Neural progenitor cell (in vitro differentiated cells): ENCODE measurements around the gene INPP4B. TPM values are rescaled to one million over a fixed set of nuclear protein-coding genes. Genes with fewer than 3 reads are reported as not detected.

ENCODE experiments used
- DNase-seq: peaks from one replicate; pipeline ENCODE4 v3.0.0-alpha.2; 2016; ENCODE audit warnings: low spot score
- H2AFZ ChIP-seq: fragments of 200-600 bp; sonication (generic); replicated peaks from 2 replicates; pipeline ENCODE4 v1.6.1; 2016; ENCODE audit warnings: antibody characterized with exemption
- H3F3A ChIP-seq: fragments of 200-600 bp; sonication (generic); 2 replicates; pipeline ENCODE4 v1.6.1; 2016; ENCODE audit warnings: antibody characterized with exemption, low read depth
- H3K27ac ChIP-seq: fragments of 200-600 bp; sonication (generic); 2 replicates; pipeline ENCODE4 v1.5.1; 2016; ENCODE audit warnings: mild to moderate bottlenecking
- H3K27me3 ChIP-seq: fragments of 200-600 bp; sonication (generic); 2 replicates; pipeline ENCODE4 v1.6.1; 2016; ENCODE audit warnings: mild to moderate bottlenecking, moderate library complexity
- H3K36me3 ChIP-seq: fragments of 200-600 bp; sonication (generic); 2 replicates; pipeline ENCODE4 v1.5.1; 2016
- H3K4me1 ChIP-seq: fragments of 200-600 bp; sonication (generic); 2 replicates; pipeline ENCODE4 v1.6.1; 2016; ENCODE audit warnings: mixed run types
- H3K4me2 ChIP-seq: fragments of 200-600 bp; sonication (generic); 2 replicates; pipeline ENCODE4 v1.6.1; 2016
- H3K4me3 ChIP-seq: fragments of 200-600 bp; sonication (generic); 2 replicates; pipeline ENCODE4 v1.5.1; 2016
- H3K79me2 ChIP-seq: fragments of 200-600 bp; sonication (generic); 2 replicates; pipeline ENCODE4 v1.6.1; 2016; ENCODE audit warnings: low read depth
- H3K9ac ChIP-seq: fragments of 200-600 bp; sonication (generic); 2 replicates; pipeline ENCODE4 v1.6.1; 2016
- H3K9me3 ChIP-seq: fragments of 200-600 bp; sonication (generic); 2 replicates; pipeline ENCODE4 v1.5.1; 2016; ENCODE audit warnings: low read depth
- H4K20me1 ChIP-seq: fragments of 200-600 bp; sonication (generic); 2 replicates; pipeline ENCODE4 v1.6.1; 2016; ENCODE audit warnings: low read depth
- H3K27ac Mint-ChIP-seq: 3 replicates; pipeline ENCODE4 v1.8.0; 2021; ENCODE audit warnings: mixed read lengths
- H3K27me3 Mint-ChIP-seq: 2 replicates; pipeline ENCODE4 v1.8.0; 2022; ENCODE audit warnings: low read depth, mild to moderate bottlenecking, inconsistent platforms, moderate library complexity, mixed read lengths; ENCODE audit not compliant: insufficient read depth
- H3K36me3 Mint-ChIP-seq: 3 replicates; pipeline ENCODE4 v1.8.0; 2021; ENCODE audit warnings: mixed read lengths
- H3K4me1 Mint-ChIP-seq: 3 replicates; pipeline ENCODE4 v1.8.0; 2021; ENCODE audit warnings: mixed read lengths
- H3K4me3 Mint-ChIP-seq: 3 replicates; pipeline ENCODE4 v1.8.0; 2021; ENCODE audit warnings: mild to moderate bottlenecking, moderate library complexity, mixed read lengths
- H3K9me3 Mint-ChIP-seq: 3 replicates; pipeline ENCODE4 v1.8.0; 2020; ENCODE audit warnings: mixed read lengths
- CTCF ChIP-seq: fragments of 200-600 bp; sonication (generic); IDR thresholded peaks from 2 replicates; pipeline ENCODE4 v1.5.1; 2017; ENCODE audit warnings: antibody characterized with exemption, mild to moderate bottlenecking
- EZH2 ChIP-seq: fragments of 200-600 bp; sonication (generic); IDR thresholded peaks from 2 replicates; pipeline ENCODE4 v1.6.1; 2017; ENCODE audit warnings: antibody characterized with exemption, mild to moderate bottlenecking, moderate library complexity
- EZH2phosphoT487 ChIP-seq: fragments of 200-600 bp; sonication (generic); IDR thresholded peaks from 2 replicates; pipeline ENCODE4 v1.6.1; 2017; ENCODE audit warnings: antibody characterized with exemption
- total RNA-seq: library from RNA; depleted of rRNA; stranded (reverse); fragments of >200 nt; gene quantifications from 2 replicates; pipeline ENCODE4 v1.2.3, GENCODE V29; 2015; ENCODE audit warnings: low replicate concordance

INPP4B gene
- total RNA-seq, 1 donor from 2014 or later = 1.3 TPM

DNA sequence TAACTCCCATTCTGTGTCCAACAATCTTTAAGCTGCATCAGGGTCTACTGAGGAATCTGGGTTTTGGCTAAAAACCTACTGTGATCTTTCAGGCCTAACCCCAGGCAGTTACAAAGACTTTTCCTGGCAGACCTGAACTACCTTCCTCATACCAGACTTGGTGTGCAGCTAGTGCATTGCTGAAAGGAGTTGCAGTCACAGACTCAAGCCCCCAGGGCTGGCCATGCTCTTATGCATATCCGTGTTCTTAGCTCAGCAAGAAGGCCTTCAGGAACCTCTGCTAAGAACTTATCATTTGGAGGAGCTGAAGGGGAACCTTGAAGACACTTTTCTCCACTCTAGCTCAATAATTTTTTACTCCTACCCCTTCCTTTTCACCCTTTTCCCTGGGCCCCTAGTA, 147.5 kb downstream of the INPP4B start:
- Histone ChIP-seq H3K27ac (no peak overlapping the region), H4K20me1 (no peaks in the 10 kb centered on the region), H3K4me3 (no peak overlapping the region), H3K36me3 (no peaks in the 10 kb centered on the region), H2AFZ (no peak overlapping the region), H3K4me1 (no peaks in the 10 kb centered on the region), H3K79me2 (no peaks in the 10 kb centered on the region), H3F3A (no peaks in the 10 kb centered on the region), H3K27me3 (no peaks in the 10 kb centered on the region), H3K9ac (no peak overlapping the region), H3K4me2 (no peak overlapping the region), H3K9me3 (no peaks in the 10 kb centered on the region)
- H3K36me3 Mint-ChIP-seq = no peaks in the 10 kb centered on the region
- H3K9me3 Mint-ChIP-seq = no peaks in the 10 kb centered on the region
- no peak for DNase-seq
- no peaks in the 10 kb centered on the region for H3K27me3 Mint-ChIP-seq
- no peaks in the 10 kb centered on the region for H3K4me1 Mint-ChIP-seq
- no peak overlapping the region for H3K27ac Mint-ChIP-seq
- TF ChIP-seq EZH2 (no peak), CTCF (no peak), EZH2phosphoT487 (no peak)
- H3K4me3 Mint-ChIP-seq = no peak overlapping the region

GRCh38 chr4:142697928-142698327, 148.2 kb downstream of the INPP4B start:
- Mint-ChIP-seq H3K27me3 (no peaks in the 10 kb centered on the region), H3K4me1 (no peaks in the 10 kb centered on the region), H3K27ac (no peak overlapping the region), H3K9me3 (no peaks in the 10 kb centered on the region), H3K4me3 (no peak overlapping the region), H3K36me3 (no peaks in the 10 kb centered on the region)
- no peak for TF ChIP-seq EZH2
- no peak for TF ChIP-seq EZH2phosphoT487
- TF ChIP-seq CTCF = no peak
- H3K36me3 ChIP-seq = no peaks in the 10 kb centered on the region
- no peak overlapping the region for H3K4me3 ChIP-seq
- H3K4me1 ChIP-seq = no peaks in the 10 kb centered on the region
- no peak overlapping the region for H2AFZ ChIP-seq
- H3K27ac ChIP-seq = no peak overlapping the region
- H3K79me2 ChIP-seq = no peaks in the 10 kb centered on the region
- H4K20me1 ChIP-seq = no peaks in the 10 kb centered on the region
- no peaks in the 10 kb centered on the region for H3K9me3 ChIP-seq
- H3K27me3 ChIP-seq = no peaks in the 10 kb centered on the region
- no peaks in the 10 kb centered on the region for H3F3A ChIP-seq
- H3K4me2 ChIP-seq = no peak overlapping the region
- no peak for DNase-seq
- H3K9ac ChIP-seq = no peak overlapping the region

DNA sequence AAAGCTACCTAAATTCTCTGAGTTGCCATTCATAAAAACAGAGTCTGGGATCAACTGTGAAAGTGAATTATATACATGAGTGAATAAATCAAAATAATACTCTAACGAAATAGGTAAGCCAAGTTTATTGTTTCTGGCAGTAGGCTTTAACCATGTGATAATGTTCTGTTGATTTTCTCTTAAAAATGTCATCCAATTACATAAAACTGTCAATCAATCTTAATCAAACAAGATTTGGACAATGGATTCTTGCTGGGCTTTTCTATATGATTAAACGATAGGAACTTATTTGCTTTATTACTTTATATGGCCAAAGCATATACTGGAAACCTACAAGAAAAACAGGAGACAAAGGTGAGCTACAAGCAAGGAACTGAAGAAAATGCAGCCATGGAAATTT, 148.8 kb downstream of the INPP4B start:
- no peak overlapping the region for H3K4me3 Mint-ChIP-seq
- no peaks in the 10 kb centered on the region for H3K36me3 Mint-ChIP-seq
- no peaks in the 10 kb centered on the region for H4K20me1 ChIP-seq
- DNase-seq = no peak
- no peak overlapping the region for H2AFZ ChIP-seq
- H3K27ac ChIP-seq = no peak overlapping the region
- H3K27me3 ChIP-seq = no peaks in the 10 kb centered on the region
- H3F3A ChIP-seq = no peaks in the 10 kb centered on the region
- H3K27me3 Mint-ChIP-seq = no peaks in the 10 kb centered on the region
- H3K79me2 ChIP-seq = no peaks in the 10 kb centered on the region
- TF ChIP-seq CTCF (no peak), EZH2 (no peak), EZH2phosphoT487 (no peak)
- no peaks in the 10 kb centered on the region for H3K9me3 Mint-ChIP-seq
- H3K4me1 ChIP-seq = no peaks in the 10 kb centered on the region
- no peaks in the 10 kb centered on the region for H3K9me3 ChIP-seq
- no peak overlapping the region for H3K9ac ChIP-seq
- H3K36me3 ChIP-seq = no peaks in the 10 kb centered on the region
- no peak overlapping the region for H3K27ac Mint-ChIP-seq
- no peak overlapping the region for H3K4me2 ChIP-seq
- no peak overlapping the region for H3K4me3 ChIP-seq
- no peaks in the 10 kb centered on the region for H3K4me1 Mint-ChIP-seq
